ENCODE results near the gene FBXL15. TPM values are rescaled to one million over a fixed set of nuclear protein-coding genes. Genes with fewer than 3 reads are reported as not detected.

Gene FBXL15
- total RNA-seq, 2 experiments from 2014 or later: 13.5 to 15.2 TPM

- DNase-seq (no peak), ATAC-seq (no peak)
- Mint-ChIP-seq H3K4me1 (peaks cover 36% of the 10 kb centered on the region), H3K27me3 (no peaks in the 10 kb centered on the region), H3K36me3 (peaks cover 30% of the 10 kb centered on the region), H3K4me3 (no peak overlapping the region), H3K27ac (no peak overlapping the region), H3K9me3 (ENCODE audit: low read depth) (no peaks in the 10 kb centered on the region)
- CTCF ChIA-PET: interaction anchor here (1.1 to 16.5 kb wide), 8 partner anchors 11 to 237 kb away, joined by 3 to 271 read pairs (median 9); partner anchors contain the start of genes ELOVL3 and FBXL15
These were observed 19.9 kb upstream of the FBXL15 start for GRCh38 chr10:102400598-102401341.

GRCh38 chr10:102401342-102401654, 19.3 kb upstream of the FBXL15 start:
- no peak overlapping the region for H3K4me3 Mint-ChIP-seq
- CTCF ChIA-PET: interaction anchor here (1.4 to 16.5 kb wide), 3 partner anchors 16 to 183 kb away, joined by 4 to 271 read pairs (median 12); partner anchors contain the start of gene ELOVL3
- DNase-seq (no peak), ATAC-seq (no peak)
- H3K36me3 Mint-ChIP-seq: peaks cover 28% of the 10 kb centered on the region
- no peak overlapping the region for H3K27ac Mint-ChIP-seq
- H3K27me3 Mint-ChIP-seq: no peaks in the 10 kb centered on the region
- peaks cover 32% of the 10 kb centered on the region for H3K4me1 Mint-ChIP-seq
- no peaks in the 10 kb centered on the region for H3K9me3 Mint-ChIP-seq (ENCODE audit: low read depth)

- H3K36me3 Mint-ChIP-seq: peaks cover 22% of the 10 kb centered on the region
These were observed 18.7 kb upstream of the FBXL15 start for GRCh38 chr10:102401735-102402511.

GRCh38 chr10:102402512-102402896, 18.1 kb upstream of the FBXL15 start:
- no peaks in the 10 kb centered on the region for H3K9me3 Mint-ChIP-seq (ENCODE audit: low read depth)
- H3K4me1 Mint-ChIP-seq: peaks cover 20% of the 10 kb centered on the region
- ATAC-seq: no peak
- DNase-seq: no peak
- CTCF ChIA-PET: interaction anchor here (0.5 to 16.5 kb wide), 8 partner anchors 13 to 237 kb away, joined by 3 to 271 read pairs (median 4); partner anchors contain the start of genes ELOVL3 and FBXL15
- no peak overlapping the region for H3K27ac Mint-ChIP-seq
- no peak overlapping the region for H3K4me3 Mint-ChIP-seq
- H3K27me3 Mint-ChIP-seq: peaks cover 3% of the 10 kb centered on the region
- peaks cover 18% of the 10 kb centered on the region for H3K36me3 Mint-ChIP-seq

More at GRCh38 chr10:102401735-102402511, 18.7 kb upstream of the FBXL15 start:
- DNase-seq (no peak), ATAC-seq (no peak)
- H3K27me3 Mint-ChIP-seq: no peaks in the 10 kb centered on the region
- peaks cover 26% of the 10 kb centered on the region for H3K4me1 Mint-ChIP-seq
- CTCF ChIA-PET: interaction anchor here (0.9 to 16.5 kb wide), 4 partner anchors 12 to 174 kb away, joined by 4 to 271 read pairs (median 4); partner anchors contain the start of gene ELOVL3
- no peak overlapping the region for H3K4me3 Mint-ChIP-seq
- H3K9me3 Mint-ChIP-seq (ENCODE audit: low read depth): no peaks in the 10 kb centered on the region
- H3K27ac Mint-ChIP-seq: no peak overlapping the region

GRCh38 chr10:102403115-102403514, 17.5 kb upstream of the FBXL15 start:
- H3K36me3 Mint-ChIP-seq: peaks cover 12% of the 10 kb centered on the region
- peaks cover 15% of the 10 kb centered on the region for H3K4me1 Mint-ChIP-seq
- no peaks in the 10 kb centered on the region for H3K9me3 Mint-ChIP-seq (ENCODE audit: low read depth)
- H3K27me3 Mint-ChIP-seq: peaks cover 8% of the 10 kb centered on the region
- ATAC-seq (no peak), DNase-seq (no peak)
- no peak overlapping the region for H3K27ac Mint-ChIP-seq
- no peak overlapping the region for H3K4me3 Mint-ChIP-seq
- CTCF ChIA-PET: interaction anchor here (0.5 to 16.5 kb wide), 16 partner anchors 9 to 238 kb away, joined by 3 to 271 read pairs (median 5); partner anchors contain the start of genes ELOVL3 and FBXL15

GRCh38 chr10:102404361-102405107, 16.1 kb upstream of the FBXL15 start:
- CTCF ChIA-PET: interaction anchor here (0.9 to 16.5 kb wide), 14 partner anchors 8 to 235 kb away, joined by 3 to 271 read pairs (median 6); partner anchors contain the start of genes ELOVL3 and FBXL15
- no peak for DNase-seq
- Mint-ChIP-seq H3K27me3 (peaks cover 14% of the 10 kb centered on the region), H3K27ac (no peak overlapping the region), H3K4me3 (no peak overlapping the region), H3K36me3 (peaks cover 9% of the 10 kb centered on the region), H3K4me1 (peaks cover 12% of the 10 kb centered on the region), H3K9me3 (ENCODE audit: low read depth) (no peaks in the 10 kb centered on the region)
- ATAC-seq: no peak

- DNase-seq (no peak), ATAC-seq (no peak)
- H3K4me1 Mint-ChIP-seq: peaks cover 13% of the 10 kb centered on the region
- peaks cover 9% of the 10 kb centered on the region for H3K36me3 Mint-ChIP-seq
- CTCF ChIA-PET: interaction anchor here (0.6 to 16.5 kb wide), 9 partner anchors 8 to 235 kb away, joined by 3 to 271 read pairs (median 6); partner anchors contain the start of gene ELOVL3
- H3K27ac Mint-ChIP-seq: no peak overlapping the region
- no peaks in the 10 kb centered on the region for H3K9me3 Mint-ChIP-seq (ENCODE audit: low read depth)
- H3K27me3 Mint-ChIP-seq: peaks cover 20% of the 10 kb centered on the region
- no peak overlapping the region for H3K4me3 Mint-ChIP-seq
These were observed 15.5 kb upstream of the FBXL15 start for GRCh38 chr10:102405108-102405571.

- no peak overlapping the region for H3K4me3 Mint-ChIP-seq
- peaks cover 22% of the 10 kb centered on the region for H3K27me3 Mint-ChIP-seq
- H3K9me3 Mint-ChIP-seq (ENCODE audit: low read depth): no peaks in the 10 kb centered on the region
- no peak for DNase-seq
- no peak overlapping the region for H3K27ac Mint-ChIP-seq
- peaks cover 4% of the 10 kb centered on the region for H3K36me3 Mint-ChIP-seq
- CTCF ChIA-PET: interaction anchor here (0.5 to 16.5 kb wide), 8 partner anchors 17 to 236 kb away, joined by 3 to 271 read pairs (median 4); partner anchors contain the start of gene ELOVL3
- peaks cover 14% of the 10 kb centered on the region for H3K4me1 Mint-ChIP-seq
- no peak for ATAC-seq
These were observed 15.0 kb upstream of the FBXL15 start for GRCh38 chr10:102405632-102406031.

- Mint-ChIP-seq H3K9me3 (ENCODE audit: low read depth) (no peaks in the 10 kb centered on the region), H3K36me3 (peaks cover 3% of the 10 kb centered on the region), H3K27me3 (peaks cover 33% of the 10 kb centered on the region), H3K27ac (no peak overlapping the region), H3K4me1 (peaks cover 19% of the 10 kb centered on the region), H3K4me3 (no peak overlapping the region)
- DNase-seq (no peak), ATAC-seq (no peak)
- CTCF ChIA-PET: interaction anchor here (1.1 to 16.5 kb wide), 4 partner anchors 14 to 237 kb away, joined by 3 to 271 read pairs (median 12); partner anchors contain the start of genes CUEDC2 and ELOVL3
These were observed 13.8 kb upstream of the FBXL15 start for GRCh38 chr10:102406815-102407214.

- no peak overlapping the region for H3K27ac Mint-ChIP-seq
- no peak for ATAC-seq
- no peak for DNase-seq
- no peaks in the 10 kb centered on the region for H3K36me3 Mint-ChIP-seq
- CTCF ChIA-PET: interaction anchor here (1.1 to 16.5 kb wide), 4 partner anchors 9 to 180 kb away, joined by 3 to 271 read pairs (median 6); partner anchors contain the start of genes CUEDC2 and ELOVL3
- no peak overlapping the region for H3K4me3 Mint-ChIP-seq
- peaks cover 38% of the 10 kb centered on the region for H3K27me3 Mint-ChIP-seq
- peaks cover 22% of the 10 kb centered on the region for H3K4me1 Mint-ChIP-seq
- H3K9me3 Mint-ChIP-seq (ENCODE audit: low read depth): no peaks in the 10 kb centered on the region
These were observed 13.1 kb upstream of the FBXL15 start for GRCh38 chr10:102407425-102408130.

GRCh38 chr10:102408131-102408727, 12.4 kb upstream of the FBXL15 start:
- Mint-ChIP-seq H3K27ac (no peak overlapping the region), H3K4me3 (peak overlapping the region; percentile 40), H3K9me3 (ENCODE audit: low read depth) (no peaks in the 10 kb centered on the region), H3K4me1 (peaks cover 28% of the 10 kb centered on the region), H3K27me3 (peaks cover 41% of the 10 kb centered on the region), H3K36me3 (no peaks in the 10 kb centered on the region)
- DNase-seq (no peak), ATAC-seq (no peak)
- CTCF ChIA-PET: interaction anchor here (1.5 to 16.5 kb wide), 2 partner anchors 9 to 180 kb away, joined by 4 to 271 read pairs; partner anchors contain the start of gene ELOVL3
